K562 (cell line): Measurements from ENCODE around the gene NEK5. TPM values are rescaled to one million over a fixed set of nuclear protein-coding genes. Genes with fewer than 3 reads are reported as not detected.

ENCODE experiments used
- CBFA2T3 ChIP-seq: fragments of 450-650 bp; IDR thresholded peaks from 2 replicates; pipeline ENCODE4 v1.6.1; 2017
- CC2D1A ChIP-seq: fragments of 450-650 bp; IDR thresholded peaks from 2 replicates; pipeline ENCODE4 v1.6.1; 2017; ENCODE audit warnings: mild to moderate bottlenecking
- HDAC2 ChIP-seq: fragments of 450-650 bp; IDR thresholded peaks from 2 replicates; pipeline ENCODE4 v1.6.1; 2016; ENCODE audit warnings: mild to moderate bottlenecking
- MTF1 ChIP-seq: fragments of 250-450 bp; sonication (Bioruptor Pico); IDR thresholded peaks from 2 replicates; pipeline ENCODE4 v1.9.0; 2021; ENCODE audit warnings: moderate library complexity, mild to moderate bottlenecking, inconsistent platforms, borderline replicate concordance
- NBN ChIP-seq: fragments of 450-650 bp; IDR thresholded peaks from 2 replicates; pipeline ENCODE4 v1.6.1; 2016; ENCODE audit warnings: low read depth, mild to moderate bottlenecking
- PHB2 ChIP-seq: fragments of 450-650 bp; IDR thresholded peaks from 2 replicates; pipeline ENCODE4 v1.6.1; 2017; ENCODE audit warnings: low read depth
- SNRNP70 ChIP-seq: fragments of 200-400 bp; formaldehyde crosslinking; optimal IDR thresholded peaks from 2 replicates; pipeline ENCODE3; 2017; ENCODE audit warnings: low read depth, low read length
- SRSF3 ChIP-seq: fragments of 200-400 bp; formaldehyde crosslinking; IDR thresholded peaks from 2 replicates; pipeline ENCODE4 v1.6.1; 2016; ENCODE audit warnings: mild to moderate bottlenecking, low read length, moderate library complexity; ENCODE audit not compliant: insufficient read depth
- TEAD4 ChIP-seq, 2 experiments: sonication (generic) in 1 of 2; formaldehyde crosslinking in 1 of 2; IDR thresholded peaks; 2 replicates each; pipeline versions ENCODE4 v1.6.1 to v1.8.0; 2012 to 2022; ENCODE audit warnings: borderline replicate concordance in 1 of 2, inconsistent platforms in 1 of 2, low read length in 1 of 2, mild to moderate bottlenecking in 1 of 2, missing genetic modification reagents in 1 of 2
- ZNF717 ChIP-seq: fragments of 250-450 bp; sonication (Bioruptor Pico); IDR thresholded peaks from 2 replicates; pipeline ENCODE4 v1.5.0; 2021
- ZNF778 ChIP-seq: fragments of 450-650 bp; formaldehyde crosslinking; IDR thresholded peaks from 2 replicates; pipeline ENCODE4 v1.4.0; 2020; ENCODE audit warnings: mild to moderate bottlenecking, moderate library complexity
- polyA plus RNA-seq, 8 experiments: library from polyadenylated mRNA; depleted of rRNA in 4 of 8; stranded (reverse) in 5 of 8; unstranded in 3 of 8; fragments of >200 nt; fragmentation: Nextera tagmentation in 2 of 8; fragmentation: Illumina TruSeq in 1 of 8; extraction: Ambion mirVana in 2 of 8; extraction: Trizol in 1 of 8; gene quantifications; 2 replicates each; pipeline versions ENCODE4 v1.2.1 to v1.2.3, GENCODE V29; 2011 to 2014; ENCODE audit warnings: inconsistent platforms in 1 of 8, missing spikeins in 1 of 8
- total RNA-seq, 7 experiments: library from RNA; depleted of rRNA in 6 of 7; stranded (reverse); fragments of >200 nt in 6 of 7; fragmentation: Illumina TruSeq in 2 of 7; extraction: Trizol in 2 of 7; gene quantifications; 2 replicates each; pipeline versions ENCODE4 v1.2.1 to v1.2.3, GENCODE V29; 2011 to 2021; ENCODE audit warnings: low replicate concordance in 1 of 7
- TF ChIP-seq, protein P1 (sequence below), 2 experiments: fragments of 450-650 bp; conservative IDR thresholded peaks; 2 replicates each; pipeline ENCODE4 v1.6.1; 2017; ENCODE audit warnings: mild to moderate bottlenecking in 2 of 2, moderate library complexity in 2 of 2
- TF ChIP-seq, protein P2 (sequence below): fragments of 250-450 bp; sonication (Bioruptor Pico); IDR thresholded peaks from 2 replicates; pipeline ENCODE4 v1.5.0; 2021; ENCODE audit warnings: mild to moderate bottlenecking, borderline replicate concordance
- TF ChIP-seq, protein P3 (sequence below): sonication (generic); formaldehyde crosslinking; IDR thresholded peaks from 2 replicates; pipeline ENCODE4 v1.8.0; 2022; ENCODE audit warnings: mild to moderate bottlenecking, low read depth, missing genetic modification reagents
- TF ChIP-seq, protein P4 (sequence below): fragments of 450-650 bp; IDR thresholded peaks from 2 replicates; pipeline ENCODE4 v1.6.1; 2017; ENCODE audit warnings: antibody characterized with exemption, mild to moderate bottlenecking
- TF ChIP-seq, protein P5 (sequence below): IDR thresholded peaks from 3 replicates; pipeline ENCODE4 v1.6.1; 2011; ENCODE audit warnings: borderline replicate concordance, mild to moderate bottlenecking; ENCODE audit not compliant: insufficient read length, insufficient read depth
- TF ChIP-seq, protein P6 (sequence below): fragments of 450-650 bp; conservative IDR thresholded peaks from 2 replicates; pipeline ENCODE4 v1.6.1; 2016; ENCODE audit warnings: missing genetic modification characterization, low read depth, mild to moderate bottlenecking, missing compliant biosample characterization, moderate library complexity

Gene NEK5
- total and polyA plus RNA-seq, 9 of the 15 experiments (the other 6 are each of a cell fraction or from before 2014, with no cell fraction given) = 0.09 to 0.44 (median 0.33) TPM

DNA sequence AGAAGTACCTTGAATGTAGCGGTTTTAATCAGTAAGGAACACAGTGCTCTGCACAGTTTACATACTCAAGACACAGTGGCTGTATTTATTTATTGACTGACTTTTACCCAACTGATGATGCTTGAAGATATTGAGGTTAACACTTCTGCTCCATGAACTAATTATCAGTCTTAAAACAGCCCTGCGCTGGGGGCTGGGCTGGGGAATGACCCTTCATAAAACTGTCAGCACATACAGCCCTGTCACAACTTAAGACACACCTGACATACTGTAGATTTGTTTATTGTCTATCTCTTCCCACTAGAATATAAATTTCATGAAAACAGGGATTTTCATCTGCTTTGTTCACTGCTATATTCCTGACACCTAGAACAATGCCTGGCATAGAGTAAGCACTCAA is 10.8 kb downstream of the NEK5 start (continued):
- TF ChIP-seq, protein P1, sequence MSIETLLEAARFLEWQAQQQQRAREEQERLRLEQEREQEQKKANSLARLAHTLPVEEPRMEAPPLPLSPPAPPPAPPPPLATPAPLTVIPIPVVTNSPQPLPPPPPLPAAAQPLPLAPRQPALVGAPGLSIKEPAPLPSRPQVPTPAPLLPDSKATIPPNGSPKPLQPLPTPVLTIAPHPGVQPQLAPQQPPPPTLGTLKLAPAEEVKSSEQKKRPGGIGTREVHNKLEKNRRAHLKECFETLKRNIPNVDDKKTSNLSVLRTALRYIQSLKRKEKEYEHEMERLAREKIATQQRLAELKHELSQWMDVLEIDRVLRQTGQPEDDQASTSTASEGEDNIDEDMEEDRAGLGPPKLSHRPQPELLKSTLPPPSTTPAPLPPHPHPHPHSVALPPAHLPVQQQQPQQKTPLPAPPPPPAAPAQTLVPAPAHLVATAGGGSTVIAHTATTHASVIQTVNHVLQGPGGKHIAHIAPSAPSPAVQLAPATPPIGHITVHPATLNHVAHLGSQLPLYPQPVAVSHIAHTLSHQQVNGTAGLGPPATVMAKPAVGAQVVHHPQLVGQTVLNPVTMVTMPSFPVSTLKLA (conservative IDR thresholded peaks at IDR 0.05) = no peak
- TF ChIP-seq TEAD4 (IDR thresholded peaks at IDR 0.05; ENCODE audit: low read length) (peak; percentile 70), TEAD4 (CRISPR knock-in tag; IDR thresholded peaks at IDR 0.05; ENCODE audit: borderline replicate concordance) (no peak), CC2D1A (no peak), CBFA2T3 (peak; percentile 84), NBN (no peak), ZNF717 (CRISPR knock-in tag) (no peak), PHB2 (no peak), MTF1 (CRISPR knock-in tag) (no peak), SNRNP70 (no peak), SRSF3 (no peak), ZNF778 (CRISPR knock-in tag) (no peak), HDAC2 (no peak)
- TF ChIP-seq, protein P2, sequence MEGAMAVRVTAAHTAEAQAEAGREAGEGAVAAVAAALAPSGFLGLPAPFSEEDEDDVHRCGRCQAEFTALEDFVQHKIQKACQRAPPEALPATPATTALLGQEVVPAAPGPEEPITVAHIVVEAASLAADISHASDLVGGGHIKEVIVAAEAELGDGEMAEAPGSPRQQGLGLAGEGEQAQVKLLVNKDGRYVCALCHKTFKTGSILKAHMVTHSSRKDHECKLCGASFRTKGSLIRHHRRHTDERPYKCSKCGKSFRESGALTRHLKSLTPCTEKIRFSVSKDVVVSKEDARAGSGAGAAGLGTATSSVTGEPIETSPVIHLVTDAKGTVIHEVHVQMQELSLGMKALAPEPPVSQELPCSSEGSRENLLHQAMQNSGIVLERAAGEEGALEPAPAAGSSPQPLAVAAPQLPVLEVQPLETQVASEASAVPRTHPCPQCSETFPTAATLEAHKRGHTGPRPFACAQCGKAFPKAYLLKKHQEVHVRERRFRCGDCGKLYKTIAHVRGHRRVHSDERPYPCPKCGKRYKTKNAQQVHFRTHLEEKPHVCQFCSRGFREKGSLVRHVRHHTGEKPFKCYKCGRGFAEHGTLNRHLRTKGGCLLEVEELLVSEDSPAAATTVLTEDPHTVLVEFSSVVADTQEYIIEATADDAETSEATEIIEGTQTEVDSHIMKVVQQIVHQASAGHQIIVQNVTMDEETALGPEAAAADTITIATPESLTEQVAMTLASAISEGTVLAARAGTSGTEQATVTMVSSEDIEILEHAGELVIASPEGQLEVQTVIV (CRISPR knock-in tag) = no peak
- TF ChIP-seq, protein P3, sequence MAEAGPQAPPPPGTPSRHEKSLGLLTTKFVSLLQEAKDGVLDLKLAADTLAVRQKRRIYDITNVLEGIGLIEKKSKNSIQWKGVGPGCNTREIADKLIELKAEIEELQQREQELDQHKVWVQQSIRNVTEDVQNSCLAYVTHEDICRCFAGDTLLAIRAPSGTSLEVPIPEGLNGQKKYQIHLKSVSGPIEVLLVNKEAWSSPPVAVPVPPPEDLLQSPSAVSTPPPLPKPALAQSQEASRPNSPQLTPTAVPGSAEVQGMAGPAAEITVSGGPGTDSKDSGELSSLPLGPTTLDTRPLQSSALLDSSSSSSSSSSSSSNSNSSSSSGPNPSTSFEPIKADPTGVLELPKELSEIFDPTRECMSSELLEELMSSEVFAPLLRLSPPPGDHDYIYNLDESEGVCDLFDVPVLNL (CRISPR knock-in tag) = no peak
- TF ChIP-seq, protein P4, sequence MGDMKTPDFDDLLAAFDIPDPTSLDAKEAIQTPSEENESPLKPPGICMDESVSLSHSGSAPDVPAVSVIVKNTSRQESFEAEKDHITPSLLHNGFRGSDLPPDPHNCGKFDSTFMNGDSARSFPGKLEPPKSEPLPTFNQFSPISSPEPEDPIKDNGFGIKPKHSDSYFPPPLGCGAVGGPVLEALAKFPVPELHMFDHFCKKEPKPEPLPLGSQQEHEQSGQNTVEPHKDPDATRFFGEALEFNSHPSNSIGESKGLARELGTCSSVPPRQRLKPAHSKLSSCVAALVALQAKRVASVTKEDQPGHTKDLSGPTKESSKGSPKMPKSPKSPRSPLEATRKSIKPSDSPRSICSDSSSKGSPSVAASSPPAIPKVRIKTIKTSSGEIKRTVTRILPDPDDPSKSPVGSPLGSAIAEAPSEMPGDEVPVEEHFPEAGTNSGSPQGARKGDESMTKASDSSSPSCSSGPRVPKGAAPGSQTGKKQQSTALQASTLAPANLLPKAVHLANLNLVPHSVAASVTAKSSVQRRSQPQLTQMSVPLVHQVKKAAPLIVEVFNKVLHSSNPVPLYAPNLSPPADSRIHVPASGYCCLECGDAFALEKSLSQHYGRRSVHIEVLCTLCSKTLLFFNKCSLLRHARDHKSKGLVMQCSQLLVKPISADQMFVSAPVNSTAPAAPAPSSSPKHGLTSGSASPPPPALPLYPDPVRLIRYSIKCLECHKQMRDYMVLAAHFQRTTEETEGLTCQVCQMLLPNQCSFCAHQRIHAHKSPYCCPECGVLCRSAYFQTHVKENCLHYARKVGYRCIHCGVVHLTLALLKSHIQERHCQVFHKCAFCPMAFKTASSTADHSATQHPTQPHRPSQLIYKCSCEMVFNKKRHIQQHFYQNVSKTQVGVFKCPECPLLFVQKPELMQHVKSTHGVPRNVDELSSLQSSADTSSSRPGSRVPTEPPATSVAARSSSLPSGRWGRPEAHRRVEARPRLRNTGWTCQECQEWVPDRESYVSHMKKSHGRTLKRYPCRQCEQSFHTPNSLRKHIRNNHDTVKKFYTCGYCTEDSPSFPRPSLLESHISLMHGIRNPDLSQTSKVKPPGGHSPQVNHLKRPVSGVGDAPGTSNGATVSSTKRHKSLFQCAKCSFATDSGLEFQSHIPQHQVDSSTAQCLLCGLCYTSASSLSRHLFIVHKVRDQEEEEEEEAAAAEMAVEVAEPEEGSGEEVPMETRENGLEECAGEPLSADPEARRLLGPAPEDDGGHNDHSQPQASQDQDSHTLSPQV = no peak
- TF ChIP-seq, protein P5, sequence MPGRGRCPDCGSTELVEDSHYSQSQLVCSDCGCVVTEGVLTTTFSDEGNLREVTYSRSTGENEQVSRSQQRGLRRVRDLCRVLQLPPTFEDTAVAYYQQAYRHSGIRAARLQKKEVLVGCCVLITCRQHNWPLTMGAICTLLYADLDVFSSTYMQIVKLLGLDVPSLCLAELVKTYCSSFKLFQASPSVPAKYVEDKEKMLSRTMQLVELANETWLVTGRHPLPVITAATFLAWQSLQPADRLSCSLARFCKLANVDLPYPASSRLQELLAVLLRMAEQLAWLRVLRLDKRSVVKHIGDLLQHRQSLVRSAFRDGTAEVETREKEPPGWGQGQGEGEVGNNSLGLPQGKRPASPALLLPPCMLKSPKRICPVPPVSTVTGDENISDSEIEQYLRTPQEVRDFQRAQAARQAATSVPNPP = no peak
- TF ChIP-seq, protein P6, sequence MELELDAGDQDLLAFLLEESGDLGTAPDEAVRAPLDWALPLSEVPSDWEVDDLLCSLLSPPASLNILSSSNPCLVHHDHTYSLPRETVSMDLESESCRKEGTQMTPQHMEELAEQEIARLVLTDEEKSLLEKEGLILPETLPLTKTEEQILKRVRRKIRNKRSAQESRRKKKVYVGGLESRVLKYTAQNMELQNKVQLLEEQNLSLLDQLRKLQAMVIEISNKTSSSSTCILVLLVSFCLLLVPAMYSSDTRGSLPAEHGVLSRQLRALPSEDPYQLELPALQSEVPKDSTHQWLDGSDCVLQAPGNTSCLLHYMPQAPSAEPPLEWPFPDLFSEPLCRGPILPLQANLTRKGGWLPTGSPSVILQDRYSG = no peak
